ENCODE results near the gene HNRNPA1L2.

DNA sequence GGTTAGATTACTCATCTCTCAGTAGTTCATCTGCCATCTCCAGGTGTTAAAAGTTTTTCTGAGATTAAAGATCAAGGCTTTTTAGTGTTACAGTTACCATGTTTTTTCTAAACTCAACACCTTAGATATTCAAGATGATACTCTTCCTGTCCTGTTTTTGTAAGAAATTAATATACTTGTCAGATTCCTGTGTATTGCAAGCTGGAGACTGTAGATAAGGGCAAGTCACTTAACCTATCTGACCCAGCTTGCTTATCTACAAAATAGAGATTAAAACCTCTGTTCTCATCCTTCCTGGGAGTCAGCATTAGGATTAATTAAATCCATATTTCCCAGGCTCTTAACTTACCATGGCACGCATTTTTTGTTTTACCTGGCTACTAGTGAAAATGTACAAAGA lies 35.6 kb downstream of the HNRNPA1L2 start:
- TF ChIP-seq GATA2 (IDR thresholded peaks at IDR 0.05; ENCODE audit: low read depth, low read length) (no peak), GATA3 (IDR thresholded peaks at IDR 0.05; ENCODE audit: low read depth, low read length) (no peak)
